ENCODE measurements around the gene SLC25A52. TPM values are rescaled to one million over a fixed set of nuclear protein-coding genes. Genes with fewer than 3 reads are reported as not detected.

Gene SLC25A52
- total RNA-seq, 4 donors from 2014 or later = 0.83 TPM; not detected in 3

DNA sequence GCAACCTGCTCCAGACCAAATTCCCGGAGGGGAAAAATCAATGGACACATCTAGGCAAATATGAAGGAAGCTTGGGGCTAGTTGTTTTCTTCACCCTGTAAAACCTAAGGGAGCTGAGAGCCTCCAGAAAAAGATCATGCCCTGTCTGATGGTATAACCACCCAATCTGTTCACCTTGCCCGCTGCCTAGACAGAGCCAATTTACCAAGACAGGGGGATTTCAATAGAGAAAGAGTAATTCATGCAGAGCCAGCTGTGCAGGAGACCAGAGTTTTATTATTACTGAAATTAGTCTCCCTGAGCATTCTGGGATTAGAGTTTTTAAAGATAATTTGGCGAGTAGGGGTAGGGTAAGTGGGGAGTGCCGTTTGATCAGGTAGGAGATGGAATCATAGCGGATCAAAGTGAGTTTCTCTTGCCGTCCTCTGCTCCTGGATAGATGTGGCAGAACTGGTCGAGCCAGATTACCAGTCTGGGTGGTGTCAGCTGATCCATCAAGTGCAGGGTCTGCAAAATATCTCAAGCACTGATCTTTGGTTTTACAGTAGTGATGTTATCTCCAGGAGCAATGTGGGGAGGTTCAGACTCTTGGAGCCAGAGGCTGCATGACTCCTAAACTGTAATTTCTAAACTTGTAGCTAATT lies 41.2 kb downstream of the SLC25A52 start:
- no peak for DNase-seq (ENCODE audit: extremely low spot score)
- Histone ChIP-seq H3K9me3 (peaks cover 0 to 7% (median 3%) of the 10 kb centered on the region in 4 donors), H3K27me3 (no peaks in the 10 kb centered on the region), H3K4me1 (peaks cover 0 to 15% (median 12%) of the 10 kb centered on the region in 4 donors), H3K36me3 (no peaks in the 10 kb centered on the region), H3K4me3 (no peak overlapping the region), H3K27ac (replicated peaks in 1 of 4) (no peak overlapping the region)
- 97% methylated on average over 7 of the region's 7 CpGs for WGBS
- intact Hi-C loops (cut with DNase I) = loop anchor here (5.0 kb wide), 1 partner anchor 32 kb away; no protein-coding TSS in a partner anchor
- TF ChIP-seq POLR2AphosphoS5 (IDR thresholded peaks at IDR 0.05) = no peak
- TF ChIP-seq EP300 (IDR thresholded peaks at IDR 0.05) = no peak
- no peak for TF ChIP-seq POLR2A (IDR thresholded peaks at IDR 0.05; ENCODE audit: low read depth)
- TF ChIP-seq CTCF (IDR thresholded peaks at IDR 0.05) = no peak

DNA sequence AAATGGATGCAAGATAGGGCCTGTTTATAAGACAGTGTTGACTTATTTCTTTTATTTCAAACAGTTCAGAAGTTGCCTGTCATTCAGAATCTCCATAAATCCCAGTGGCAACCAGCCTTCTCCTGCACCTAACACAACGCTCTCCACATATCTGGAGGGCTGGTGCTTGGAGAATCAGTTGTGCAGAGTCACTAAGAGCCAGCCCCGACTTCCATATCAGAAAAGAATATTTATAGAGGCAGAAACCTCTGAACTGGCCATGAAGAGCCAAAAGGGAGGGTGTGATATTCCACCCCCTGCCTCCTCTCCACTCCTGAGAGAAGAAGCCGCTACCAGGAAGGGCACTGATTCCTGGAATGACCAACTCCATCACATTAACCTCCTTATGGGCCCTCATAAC lies 42.3 kb downstream of the SLC25A52 start:
- Histone ChIP-seq H3K27me3 (no peaks in the 10 kb centered on the region), H3K36me3 (no peaks in the 10 kb centered on the region), H3K27ac (replicated peaks in 1 of 4) (no peak overlapping the region), H3K4me3 (no peak overlapping the region), H3K4me1 (peaks cover 0 to 6% (median 4%) of the 10 kb centered on the region in 4 donors), H3K9me3 (peaks cover 0 to 7% (median 3%) of the 10 kb centered on the region in 4 donors)
- TF ChIP-seq POLR2AphosphoS5 (IDR thresholded peaks at IDR 0.05) (no peak), CTCF (IDR thresholded peaks at IDR 0.05) (no peak), EP300 (IDR thresholded peaks at IDR 0.05) (no peak), POLR2A (IDR thresholded peaks at IDR 0.05; ENCODE audit: low read depth) (no peak)
- no peak for DNase-seq (ENCODE audit: extremely low spot score)
- intact Hi-C loops (cut with DNase I) = no loop called here
- 90% methylated on average over 3 of the region's 3 CpGs for WGBS

DNA sequence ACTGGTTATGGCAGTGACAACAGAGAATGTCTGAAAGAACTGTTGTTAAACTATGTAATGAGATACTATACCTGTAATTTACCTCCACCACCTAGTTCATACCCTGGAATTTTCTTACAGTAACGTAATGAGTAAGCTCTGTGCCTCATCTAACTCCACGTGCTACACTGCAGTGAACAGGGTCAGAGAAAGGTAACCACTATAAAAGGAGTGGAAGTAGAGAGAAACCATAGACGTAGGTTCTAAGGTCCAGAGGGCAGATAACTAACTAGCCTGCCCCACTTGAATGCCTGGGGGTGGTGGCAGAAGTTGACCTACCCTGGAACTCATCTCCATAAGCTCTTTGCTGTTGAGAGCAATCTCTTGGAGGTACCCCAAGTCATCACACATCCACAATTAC lies 44.3 kb downstream of the SLC25A52 start:
- Histone ChIP-seq H3K9me3 (peaks cover 0 to 7% (median 3%) of the 10 kb centered on the region in 4 donors), H3K4me3 (no peak overlapping the region), H3K4me1 (no peaks in the 10 kb centered on the region), H3K27me3 (no peaks in the 10 kb centered on the region), H3K36me3 (no peaks in the 10 kb centered on the region), H3K27ac (replicated peaks in 1 of 4) (no peak overlapping the region)
- 81% methylated on average over 3 of the region's 3 CpGs for WGBS
- intact Hi-C loops (cut with DNase I) = no loop called here
- TF ChIP-seq CTCF (IDR thresholded peaks at IDR 0.05) (no peak), POLR2AphosphoS5 (IDR thresholded peaks at IDR 0.05) (no peak), POLR2A (IDR thresholded peaks at IDR 0.05; ENCODE audit: low read depth) (no peak), EP300 (IDR thresholded peaks at IDR 0.05) (no peak)
- DNase-seq (ENCODE audit: extremely low spot score) = no peak

GRCh38 chr18:31711365-31712172 lies 49.1 kb downstream of the SLC25A52 start:
- TF ChIP-seq POLR2AphosphoS5 (IDR thresholded peaks at IDR 0.05) (no peak), POLR2A (IDR thresholded peaks at IDR 0.05; ENCODE audit: low read depth) (no peak), CTCF (IDR thresholded peaks at IDR 0.05) (no peak), EP300 (IDR thresholded peaks at IDR 0.05) (no peak)
- 84% methylated on average over 3 of the region's 3 CpGs for WGBS
- no peaks in the 10 kb centered on the region for H3K4me1 ChIP-seq
- no peak overlapping the region for H3K4me3 ChIP-seq
- no peaks in the 10 kb centered on the region for H3K36me3 ChIP-seq
- no peaks in the 10 kb centered on the region for H3K9me3 ChIP-seq
- intact Hi-C loops (cut with DNase I) = no loop called here
- DNase-seq (ENCODE audit: extremely low spot score) = no peak
- no peak overlapping the region for H3K27ac ChIP-seq (replicated peaks in 1 of 4)
- H3K27me3 ChIP-seq = no peaks in the 10 kb centered on the region

All from esophagus muscularis mucosa (tissue), 4 donors.